ENCODE results near the gene SDR42E2. TPM values are rescaled to one million over a fixed set of nuclear protein-coding genes. Genes with fewer than 3 reads are reported as not detected.

The SDR42E2 gene
- total RNA-seq, 2 experiments from 2014 or later, result 0.15 TPM; not detected in 1

DNA sequence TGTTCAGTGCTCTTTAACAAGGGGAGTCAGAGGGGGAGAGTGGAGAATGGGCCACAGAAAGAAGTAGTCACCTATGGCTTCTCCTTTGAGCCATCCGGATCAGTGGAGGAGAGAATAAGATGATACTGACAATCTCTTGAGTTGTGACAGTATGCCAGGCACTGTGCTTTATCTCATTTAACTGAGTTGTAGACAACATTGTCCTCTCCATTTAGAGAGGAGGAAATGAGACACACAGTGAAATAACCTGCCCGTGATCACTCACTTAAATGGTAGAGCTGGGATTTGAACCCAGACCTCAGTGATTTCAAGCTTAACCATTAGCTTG is 25.9 kb downstream of the SDR42E2 start:
- intact Hi-C loops (cut with micrococcal nuclease), result loop anchor here (1.0 to 2.0 kb wide), 3 partner anchors 89 to 187 kb away; partner anchors contain the start of gene PDZD9
- H3K4me3 Mint-ChIP-seq, result no peak overlapping the region
- no peaks in the 10 kb centered on the region for H3K27me3 Mint-ChIP-seq (ENCODE audit: low read depth)
- no peaks in the 10 kb centered on the region for H3K36me3 Mint-ChIP-seq (ENCODE audit: low read depth)
- H3K9me3 Mint-ChIP-seq, result no peaks in the 10 kb centered on the region
- CTCF ChIA-PET, result interaction anchor here (0.6 to 4.9 kb wide), 37 partner anchors 10 to 1350 kb away, joined by 3 to 60 read pairs (median 4); partner anchors contain the start of genes EEF2K, MOSMO, PDZD9 and POLR3E
- H3K27ac Mint-ChIP-seq, result peak overlapping the region; percentile 81
- H3K4me1 Mint-ChIP-seq (ENCODE audit: low read depth), result peaks cover 36% of the 10 kb centered on the region
- no peak for DNase-seq

DNA sequence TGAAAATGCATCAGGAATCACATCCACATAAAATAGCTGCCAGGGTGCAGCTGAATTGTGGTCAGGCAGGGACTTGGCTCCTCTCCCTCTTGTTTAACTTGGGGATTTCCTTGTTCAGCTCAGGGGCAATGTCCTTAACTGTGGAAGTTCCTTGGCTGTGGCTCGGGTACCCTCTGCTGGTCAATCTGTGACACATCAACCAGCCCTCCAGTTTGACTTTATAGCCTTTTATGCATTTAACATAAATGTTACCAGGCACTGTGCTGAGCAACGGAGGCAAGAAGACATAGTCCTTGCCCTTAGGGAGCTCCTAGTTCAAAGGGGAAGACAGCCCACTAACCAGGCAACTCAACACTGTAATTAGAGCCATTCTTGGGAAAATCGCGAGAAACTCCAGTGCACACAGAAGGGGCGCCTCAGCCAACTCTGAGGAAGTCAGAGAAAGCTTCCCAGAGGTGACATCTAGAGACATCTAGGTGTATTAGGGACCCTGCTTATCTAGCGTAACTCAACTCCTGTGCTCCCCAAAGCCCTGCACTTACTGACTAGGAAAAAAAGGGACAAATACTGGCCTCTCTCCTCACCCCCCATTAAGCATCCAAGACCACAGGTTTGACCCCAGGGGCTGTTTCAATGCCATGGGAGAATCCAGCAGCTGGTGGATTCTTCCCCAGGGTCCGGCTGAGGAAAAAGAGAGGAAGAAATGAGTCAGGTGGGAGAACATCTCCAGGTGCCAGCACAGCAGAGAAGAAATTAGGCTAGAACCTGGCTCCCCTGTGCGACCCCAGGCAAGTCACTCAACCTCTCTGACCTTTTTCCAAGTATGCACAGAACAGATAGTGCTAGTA is 26.5 kb downstream of the SDR42E2 start:
- peak overlapping the region; percentile 98 for H3K27ac Mint-ChIP-seq
- intact Hi-C loops (cut with micrococcal nuclease), result loop anchor here (1.0 to 2.0 kb wide), 3 partner anchors 90 to 188 kb away; partner anchors contain the start of gene PDZD9
- no peaks in the 10 kb centered on the region for H3K27me3 Mint-ChIP-seq (ENCODE audit: low read depth)
- peak overlapping the region; percentile 83 for H3K4me3 Mint-ChIP-seq
- DNase-seq, result peak; percentile 80
- no peaks in the 10 kb centered on the region for H3K9me3 Mint-ChIP-seq
- CTCF ChIA-PET, result interaction anchor here (0.6 to 4.9 kb wide), 41 partner anchors 10 to 1350 kb away, joined by 3 to 60 read pairs (median 4); partner anchors contain the start of genes EEF2K, MOSMO, PDZD9 and POLR3E
- H3K36me3 Mint-ChIP-seq (ENCODE audit: low read depth), result no peaks in the 10 kb centered on the region
- H3K4me1 Mint-ChIP-seq (ENCODE audit: low read depth), result peaks cover 42% of the 10 kb centered on the region

DNA sequence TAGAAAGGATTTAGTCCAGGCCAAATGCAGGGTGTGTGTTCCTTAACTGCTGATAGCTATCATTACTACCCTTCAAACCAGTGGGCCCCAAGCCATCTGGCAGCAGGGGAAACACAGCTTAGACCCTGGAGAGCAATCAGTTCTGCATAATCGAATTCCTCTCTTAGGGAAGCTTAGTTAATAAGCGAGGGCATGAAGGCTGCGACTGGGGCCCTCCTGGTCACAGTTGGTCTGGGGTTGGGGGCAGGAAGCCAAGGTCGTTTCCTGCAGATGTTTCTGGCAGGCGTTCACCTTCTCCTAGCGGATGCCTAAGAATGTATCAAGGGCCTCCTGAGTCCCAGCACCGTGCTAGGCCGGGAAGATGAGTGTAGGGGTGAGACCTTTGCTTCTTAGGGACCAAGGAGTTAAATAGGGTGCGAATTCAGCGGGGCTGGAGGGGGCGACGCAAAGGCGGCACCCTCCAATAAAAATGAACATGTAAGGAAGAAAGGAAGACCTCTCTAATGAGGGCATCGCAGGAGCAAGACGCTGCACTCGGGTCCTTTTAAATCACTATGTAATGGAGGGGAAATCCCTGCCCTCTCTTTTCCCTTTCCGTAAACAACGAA is 27.3 kb downstream of the SDR42E2 start:
- H3K4me1 Mint-ChIP-seq (ENCODE audit: low read depth), result peaks cover 48% of the 10 kb centered on the region
- H3K36me3 Mint-ChIP-seq (ENCODE audit: low read depth), result no peaks in the 10 kb centered on the region
- DNase-seq, result peak; percentile 46
- intact Hi-C loops (cut with micrococcal nuclease), result loop anchor here (2.0 to 10.0 kb wide), 9 partner anchors 91 to 1447 kb away; partner anchors contain the start of genes DCUN1D3, LYRM1, METTL9 and THUMPD1
- no peaks in the 10 kb centered on the region for H3K9me3 Mint-ChIP-seq
- CTCF ChIA-PET, result interaction anchor here (0.6 to 4.9 kb wide), 19 partner anchors 14 to 534 kb away, joined by 3 to 60 read pairs (median 6); partner anchors contain the start of genes EEF2K, MOSMO, PDZD9 and POLR3E
- peak overlapping the region; percentile 98 for H3K27ac Mint-ChIP-seq
- H3K27me3 Mint-ChIP-seq (ENCODE audit: low read depth), result no peaks in the 10 kb centered on the region
- H3K4me3 Mint-ChIP-seq, result peak overlapping the region; percentile 83

DNA sequence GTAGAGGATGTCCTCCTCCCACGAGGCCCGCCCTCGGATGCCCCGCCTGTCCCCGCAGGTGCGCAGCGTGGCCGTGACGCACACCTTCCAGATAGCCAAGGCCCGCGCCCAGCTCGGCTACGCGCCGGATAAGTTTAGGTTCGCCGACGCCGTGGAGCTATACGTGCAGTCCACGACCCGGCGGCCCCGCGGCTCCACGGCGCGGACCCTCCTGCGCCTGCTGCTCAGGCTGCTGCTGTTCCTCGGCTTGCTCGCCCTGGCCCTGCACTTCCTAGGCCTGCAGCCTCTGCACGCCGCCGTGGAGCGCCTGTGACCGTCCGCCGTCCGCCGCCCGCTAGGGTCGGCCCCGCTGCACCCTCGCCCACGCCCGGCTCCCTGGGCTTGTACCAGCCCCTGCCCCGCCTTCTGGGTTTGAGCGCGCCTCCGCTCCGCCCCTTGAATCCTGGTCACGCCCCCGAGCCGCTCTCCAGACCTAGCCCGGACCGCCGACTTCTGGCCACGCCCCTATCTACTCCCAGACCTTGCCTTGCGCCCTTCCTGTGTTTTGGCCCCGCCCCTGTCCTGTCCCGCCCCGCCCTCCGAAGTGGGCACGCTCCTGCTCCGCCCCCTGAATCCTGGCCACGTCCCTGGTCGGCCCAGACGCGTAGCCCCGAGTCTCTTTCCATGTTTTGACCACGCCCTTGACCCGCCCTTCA is 27.9 kb downstream of the SDR42E2 start:
- Mint-ChIP-seq H3K36me3 (ENCODE audit: low read depth) (no peaks in the 10 kb centered on the region), H3K4me1 (ENCODE audit: low read depth) (peaks cover 54% of the 10 kb centered on the region), H3K9me3 (no peaks in the 10 kb centered on the region), H3K27ac (peak overlapping the region; percentile 98), H3K27me3 (ENCODE audit: low read depth) (no peaks in the 10 kb centered on the region), H3K4me3 (peak overlapping the region; percentile 83)
- CTCF ChIA-PET, result interaction anchor here (0.6 to 4.9 kb wide), 8 partner anchors 16 to 535 kb away, joined by 3 to 60 read pairs (median 16); partner anchors contain the start of genes EEF2K, MOSMO, PDZD9 and UQCRC2
- DNase-seq, result peak; percentile 100
- intact Hi-C loops (cut with micrococcal nuclease), result loop anchor here (5.0 to 10.0 kb wide), 8 partner anchors 162 to 1448 kb away; partner anchors contain the start of genes DCUN1D3, LYRM1, METTL9 and THUMPD1

DNA sequence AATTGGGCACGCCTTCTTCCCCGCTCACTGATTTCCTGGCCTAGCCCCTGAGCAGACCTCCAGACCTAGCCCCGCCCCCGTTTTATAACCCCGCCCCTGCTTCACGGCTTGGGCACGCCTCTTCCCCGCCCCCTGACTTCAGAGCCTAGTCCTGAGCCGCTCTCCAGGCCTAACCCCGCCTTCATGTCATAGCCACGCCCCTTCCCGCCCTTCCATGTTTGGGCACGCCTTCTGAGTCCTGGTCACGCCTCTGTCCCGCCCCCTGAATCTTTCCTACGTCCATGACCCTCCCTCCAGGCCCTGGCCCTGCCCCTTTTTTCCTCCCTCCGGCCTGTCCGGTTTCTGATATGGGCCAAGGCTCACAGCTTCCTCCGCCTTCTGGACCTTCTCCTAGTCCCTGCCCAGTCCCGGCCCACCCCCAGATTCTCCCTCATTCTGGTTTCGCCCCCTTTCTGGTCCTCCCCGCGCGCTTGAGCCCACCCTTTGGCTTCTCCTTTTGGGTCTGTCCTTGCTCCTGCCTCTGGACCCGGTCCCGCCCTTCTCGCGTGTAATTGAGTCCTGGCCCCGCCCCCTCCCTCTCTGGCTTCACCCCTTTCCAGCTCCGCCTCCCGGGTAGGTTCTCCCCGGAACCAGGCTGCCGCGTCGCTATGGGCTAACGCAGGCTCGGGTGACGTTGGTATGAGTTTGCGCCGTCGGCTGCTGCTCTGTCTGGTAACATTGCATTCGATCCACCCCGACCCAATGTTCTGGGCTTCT is 28.6 kb downstream of the SDR42E2 start:
- Mint-ChIP-seq H3K4me3 (peak overlapping the region; percentile 83), H3K36me3 (ENCODE audit: low read depth) (no peaks in the 10 kb centered on the region), H3K27ac (peak overlapping the region; percentile 98), H3K9me3 (no peaks in the 10 kb centered on the region), H3K27me3 (ENCODE audit: low read depth) (no peaks in the 10 kb centered on the region), H3K4me1 (ENCODE audit: low read depth) (peaks cover 60% of the 10 kb centered on the region)
- peak; percentile 99 for DNase-seq
- intact Hi-C loops (cut with micrococcal nuclease), result loop anchor here (1.0 to 10.0 kb wide), 9 partner anchors 106 to 1449 kb away; partner anchors contain the start of genes DCUN1D3, LYRM1, METTL9 and POLR3E
- CTCF ChIA-PET, result interaction anchor here (0.6 to 2.3 kb wide), 4 partner anchors 16 to 113 kb away, joined by 4 to 7 read pairs (median 5); partner anchors contain the start of gene EEF2K

DNA sequence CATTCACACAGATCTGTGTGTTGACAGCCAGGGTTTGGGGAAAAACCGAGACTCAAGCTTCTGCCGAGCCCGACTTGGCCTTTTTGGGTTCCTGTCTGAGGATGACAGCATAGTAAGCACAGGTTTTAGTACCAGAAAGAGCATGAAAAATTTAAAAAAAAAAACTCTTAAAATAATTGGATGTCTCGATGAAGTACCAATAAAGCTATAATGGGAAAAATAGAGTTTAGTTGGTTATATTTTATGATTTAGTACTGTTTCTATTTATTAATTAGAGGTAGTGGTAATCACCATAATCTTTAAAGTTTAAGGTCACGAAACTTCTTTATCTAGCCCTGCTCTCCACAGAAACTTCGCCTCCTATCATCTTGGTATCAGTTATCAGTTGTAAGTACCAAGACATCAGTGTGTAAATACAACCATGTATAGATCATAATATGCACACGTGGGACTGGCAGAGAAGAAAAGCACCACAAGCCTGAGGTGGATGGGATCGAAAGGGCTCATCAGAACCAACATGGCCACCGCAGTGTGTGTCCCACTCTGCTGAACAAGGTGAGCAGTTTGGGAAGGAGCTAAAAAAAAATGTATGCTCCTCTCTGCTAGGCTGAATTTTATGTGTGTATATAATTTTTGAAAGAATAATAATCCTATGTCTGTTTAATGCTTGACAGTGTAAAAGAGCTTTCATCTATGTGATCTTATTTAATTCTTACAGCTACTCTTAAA is 29.4 kb downstream of the SDR42E2 start:
- DNase-seq, result peak; percentile 54
- intact Hi-C loops (cut with micrococcal nuclease), result loop anchor here (1.0 to 10.0 kb wide), 10 partner anchors 106 to 1449 kb away; partner anchors contain the start of genes CDR2, DCUN1D3, LYRM1 and METTL9
- Mint-ChIP-seq H3K9me3 (no peaks in the 10 kb centered on the region), H3K36me3 (ENCODE audit: low read depth) (no peaks in the 10 kb centered on the region), H3K4me3 (peak overlapping the region; percentile 83), H3K27me3 (ENCODE audit: low read depth) (no peaks in the 10 kb centered on the region), H3K27ac (peak overlapping the region; percentile 98), H3K4me1 (ENCODE audit: low read depth) (peaks cover 61% of the 10 kb centered on the region)
- CTCF ChIA-PET, result interaction anchor here (0.6 to 2.3 kb wide), 5 partner anchors 15 to 114 kb away, joined by 3 to 7 read pairs (median 4); partner anchors contain the start of gene EEF2K

DNA sequence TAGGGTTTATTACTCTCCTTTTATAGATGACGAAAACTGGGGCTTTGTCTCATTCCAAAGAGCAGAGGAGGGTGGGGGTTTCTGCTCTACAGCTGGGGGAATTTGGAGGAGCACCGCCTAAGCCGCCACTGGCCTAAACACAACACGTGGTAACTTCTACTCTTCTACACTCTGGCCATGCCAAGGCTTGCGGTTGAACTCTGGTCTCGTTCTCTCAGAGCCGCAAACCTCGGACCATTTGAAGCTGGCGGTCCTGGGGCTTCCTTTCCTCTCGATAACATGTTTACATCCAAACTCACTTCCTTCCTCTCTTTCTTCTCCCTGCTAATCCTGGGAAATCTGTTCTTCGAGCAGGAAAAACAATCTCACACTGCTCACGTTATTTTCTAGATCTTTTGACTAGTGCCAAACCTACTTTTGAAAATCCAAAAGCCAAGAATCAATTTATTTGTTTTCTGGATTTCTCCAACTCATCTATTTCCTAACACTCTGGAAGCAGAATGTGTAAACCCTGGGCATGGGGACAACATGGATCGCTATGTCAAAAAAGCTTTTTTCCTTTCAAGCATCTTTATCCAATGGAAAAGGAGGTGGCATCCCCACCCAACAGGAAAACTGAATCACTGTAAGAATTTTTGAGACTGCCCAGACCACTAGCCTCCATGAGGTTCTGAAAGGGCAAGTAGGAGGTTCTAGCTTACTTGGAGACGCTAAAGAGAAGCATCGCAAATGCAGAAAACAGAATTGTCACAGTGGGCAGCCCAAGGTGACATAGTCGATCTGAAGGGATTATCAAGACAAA is 30.2 kb downstream of the SDR42E2 start:
- Mint-ChIP-seq H3K27ac (peak overlapping the region; percentile 98), H3K9me3 (no peaks in the 10 kb centered on the region), H3K4me1 (ENCODE audit: low read depth) (peaks cover 58% of the 10 kb centered on the region), H3K4me3 (peak overlapping the region; percentile 83), H3K27me3 (ENCODE audit: low read depth) (no peaks in the 10 kb centered on the region), H3K36me3 (ENCODE audit: low read depth) (no peaks in the 10 kb centered on the region)
- intact Hi-C loops (cut with micrococcal nuclease), result loop anchor here (1.0 to 10.0 kb wide), 9 partner anchors 160 to 1450 kb away; partner anchors contain the start of genes CDR2, DCUN1D3, LYRM1 and METTL9
- CTCF ChIA-PET, result interaction anchor here (1.4 to 2.3 kb wide), 4 partner anchors 14 to 115 kb away, joined by 3 to 7 read pairs (median 5); partner anchors contain the start of gene EEF2K
- peak; percentile 92 for DNase-seq

DNA sequence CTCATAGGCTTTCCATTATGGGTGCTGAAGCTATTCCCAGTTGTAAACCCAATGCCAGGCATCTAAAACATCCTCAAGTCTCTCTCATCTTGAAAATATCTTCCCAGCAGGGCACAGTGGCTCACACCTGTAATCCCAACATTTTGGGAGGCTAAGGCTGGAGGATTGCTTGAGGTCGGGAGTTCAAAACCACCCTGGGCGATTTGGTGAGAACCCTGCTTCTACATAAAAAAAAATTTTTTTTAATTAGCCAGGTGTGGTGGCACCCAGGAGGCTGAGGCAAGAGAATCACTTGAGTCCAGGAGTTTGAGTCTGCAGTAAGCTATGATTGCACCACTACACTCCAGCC is 30.7 kb downstream of the SDR42E2 start:
- CTCF ChIA-PET, result interaction anchor here (1.4 to 2.3 kb wide), 3 partner anchors 14 to 115 kb away, joined by 3 to 7 read pairs (median 6); partner anchors contain the start of gene EEF2K
- Mint-ChIP-seq H3K4me3 (no peak overlapping the region), H3K4me1 (ENCODE audit: low read depth) (peaks cover 55% of the 10 kb centered on the region), H3K36me3 (ENCODE audit: low read depth) (no peaks in the 10 kb centered on the region), H3K27me3 (ENCODE audit: low read depth) (no peaks in the 10 kb centered on the region), H3K27ac (peak overlapping the region; percentile 98), H3K9me3 (no peaks in the 10 kb centered on the region)
- DNase-seq, result peak; percentile 21
- intact Hi-C loops (cut with micrococcal nuclease), result loop anchor here (5.0 to 10.0 kb wide), 8 partner anchors 159 to 1451 kb away; partner anchors contain the start of genes DCUN1D3, LYRM1, METTL9 and THUMPD1

DNA sequence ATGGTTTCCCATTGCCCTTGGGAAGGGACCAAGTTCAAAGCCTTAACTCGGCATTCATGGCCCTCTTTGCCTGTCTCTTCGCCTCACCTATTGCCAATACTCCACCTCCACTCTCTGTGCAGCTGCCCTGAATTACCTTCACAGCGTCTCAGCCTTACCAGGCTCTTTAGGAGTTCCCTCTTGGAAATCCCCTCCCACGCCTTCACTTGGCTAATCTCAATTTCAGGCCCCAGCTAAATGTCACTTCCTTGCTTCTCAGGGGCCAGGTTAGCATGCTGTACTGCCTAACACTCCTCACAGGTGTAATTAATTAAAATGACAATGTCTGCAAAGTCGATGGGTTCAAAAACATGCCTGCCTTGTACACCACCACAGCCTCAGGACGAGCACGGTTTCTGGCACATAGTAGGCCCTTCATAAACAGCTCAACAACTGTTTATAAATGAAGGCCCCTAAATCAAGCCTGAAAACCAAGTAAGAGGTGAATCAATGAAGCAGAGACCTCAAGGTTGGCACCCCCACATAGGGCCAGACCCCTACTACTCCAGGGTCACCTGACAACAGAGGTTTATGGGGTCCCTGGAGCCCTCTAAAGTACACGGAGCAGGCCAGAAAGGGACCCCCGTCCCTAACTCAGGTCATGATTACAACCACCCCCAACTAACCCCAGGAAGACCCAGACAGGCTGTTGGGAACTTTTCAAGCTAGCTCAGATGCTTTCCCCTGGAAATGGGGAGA is 32.6 kb downstream of the SDR42E2 start:
- peak overlapping the region; percentile 80 for H3K4me3 Mint-ChIP-seq
- no peaks in the 10 kb centered on the region for H3K36me3 Mint-ChIP-seq (ENCODE audit: low read depth)
- H3K9me3 Mint-ChIP-seq, result no peaks in the 10 kb centered on the region
- H3K27me3 Mint-ChIP-seq (ENCODE audit: low read depth), result no peaks in the 10 kb centered on the region
- H3K27ac Mint-ChIP-seq, result peak overlapping the region; percentile 88
- H3K4me1 Mint-ChIP-seq (ENCODE audit: low read depth), result peaks cover 40% of the 10 kb centered on the region
- CTCF ChIA-PET, result interaction anchor here (0.7 to 2.2 kb wide), 5 partner anchors 9 to 117 kb away, joined by 3 to 16 read pairs (median 5); partner anchors contain the start of gene POLR3E
- intact Hi-C loops (cut with micrococcal nuclease), result loop anchor here (1.0 to 10.0 kb wide), 11 partner anchors 11 to 1453 kb away; partner anchors contain the start of genes DCUN1D3, EEF2K, LYRM1 and METTL9
- DNase-seq, result peak; percentile 67
